ENCODE data around the gene ASCC3. TPM values are rescaled to one million over a fixed set of nuclear protein-coding genes. Genes with fewer than 3 reads are reported as not detected.

The ASCC3 gene
- total and polyA plus RNA-seq, 2 of the 4 experiments (the other 2 are of a cell fraction): 25.8 to 104 TPM

GRCh38 chr6:100575921-100576320, 305.2 kb downstream of the ASCC3 start:
- no peaks in the 10 kb centered on the region for H4K20me1 ChIP-seq (ENCODE audit: insufficient read depth, low read length)
- no peak overlapping the region for H2AK9ac ChIP-seq (replicated peaks; ENCODE audit: low read depth, low read length, poor library complexity)
- H3K18ac ChIP-seq (ENCODE audit: low read depth, low read length): no peak overlapping the region
- H2BK120ac ChIP-seq (ENCODE audit: low read depth, low read length): no peak overlapping the region
- ChIA-PET CTCF (no interaction called here), POLR2A (ENCODE audit: unreplicated experiment) (no interaction called here)
- DNase-seq (no peak), ATAC-seq (ENCODE audit: low read depth) (no peak)
- H3K23ac ChIP-seq (ENCODE audit: low read depth, low read length): no peak overlapping the region
- TF ChIP-seq MAZ (IDR thresholded peaks at IDR 0.05; ENCODE audit: borderline replicate concordance, low read depth, low read length): no peak
- TF ChIP-seq RCOR1 (IDR thresholded peaks at IDR 0.05; ENCODE audit: insufficient replicate concordance, low read length): no peak
- TF ChIP-seq CTCF (conservative IDR thresholded peaks at IDR 0.05; ENCODE audit: low read depth, low read length): no peak
- no peak for TF ChIP-seq MAFK (IDR thresholded peaks at IDR 0.05; ENCODE audit: low read depth, low read length)
- TF ChIP-seq CHD1 (IDR thresholded peaks at IDR 0.05; ENCODE audit: low read depth, low read length): no peak
- no peak for TF ChIP-seq CEBPB (IDR thresholded peaks at IDR 0.05; ENCODE audit: low read depth, low read length)
- TF ChIP-seq NFE2L2 (IDR thresholded peaks at IDR 0.05; ENCODE audit: low read depth, low read length): no peak
- no peak for TF ChIP-seq FOS (IDR thresholded peaks at IDR 0.05; ENCODE audit: low read depth, low read length)
- TF ChIP-seq BHLHE40 (IDR thresholded peaks at IDR 0.05; ENCODE audit: low read depth, low read length): no peak
- TF ChIP-seq RAD21 (IDR thresholded peaks at IDR 0.05; ENCODE audit: low read length): no peak
- TF ChIP-seq RFX5 (IDR thresholded peaks at IDR 0.05; ENCODE audit: low read depth, low read length): no peak
- TF ChIP-seq SMC3 (IDR thresholded peaks at IDR 0.05; ENCODE audit: low read depth, low read length): no peak
- no peak for TF ChIP-seq USF2 (IDR thresholded peaks at IDR 0.05; ENCODE audit: low read depth, low read length)
- TF ChIP-seq ELK1 (IDR thresholded peaks at IDR 0.05; ENCODE audit: borderline replicate concordance, low read depth, low read length): no peak
- no peaks in the 10 kb centered on the region for H3K9me1 ChIP-seq (ENCODE audit: insufficient read depth, low read length)
- H2AFZ ChIP-seq (replicated peaks; ENCODE audit: low read length, poor library complexity): no peak overlapping the region
- in situ Hi-C loops (cut with MboI; ENCODE audit: low sequenced_read_pairs): no loop called here
- H3K4me1 ChIP-seq (ENCODE audit: control insufficient read depth, insufficient read depth, low read length): no peaks in the 10 kb centered on the region
- no peak overlapping the region for H3K56ac ChIP-seq (ENCODE audit: extremely low read depth, insufficient read depth, low read length)
- H2BK15ac ChIP-seq (ENCODE audit: low read depth, low read length): no peak overlapping the region
- no peak overlapping the region for H3K4me3 ChIP-seq (ENCODE audit: insufficient read depth, low read depth, low read length)
- no peak overlapping the region for H2AK5ac ChIP-seq (ENCODE audit: low read depth, low read length)
- H2BK5ac ChIP-seq (ENCODE audit: low read depth, low read length, poor library complexity, severe bottlenecking): no peak overlapping the region
- no peak overlapping the region for H3K14ac ChIP-seq (replicated peaks; ENCODE audit: low read depth, low read length)
- H4K91ac ChIP-seq (ENCODE audit: insufficient read depth, low read depth, low read length): no peak overlapping the region
- WGBS, 2 experiments (ENCODE audit: extremely low coverage in 2 of 2, insufficient read length in 1 of 2): no CpG with 5 or more reads among the region's 4 CpGs
- no peak overlapping the region for H4K5ac ChIP-seq (ENCODE audit: low read depth, low read length)
- dilution Hi-C loops (cut with HindIII; ENCODE audit: low sequenced_read_pairs, unreplicated experiment): no loop called here
- H3K27me3 ChIP-seq (ENCODE audit: control insufficient read depth, insufficient read depth, low read length): no peaks in the 10 kb centered on the region
- no peaks in the 10 kb centered on the region for H3K9me3 ChIP-seq (ENCODE audit: control insufficient read depth, insufficient read depth, low read length)
- no peak overlapping the region for H3K4ac ChIP-seq (ENCODE audit: low read depth, low read length)
- peaks cover 3% of the 10 kb centered on the region for H3K36me3 ChIP-seq (ENCODE audit: control insufficient read depth, insufficient read depth, low read length)
- no peak overlapping the region for H4K8ac ChIP-seq (ENCODE audit: low read depth in 2 of 2, low read length in 2 of 2)
- H3K79me1 ChIP-seq (ENCODE audit: low read depth in 1 of 2, low read length in 2 of 2): no peaks in the 10 kb centered on the region
- H3K9ac ChIP-seq (ENCODE audit: low read depth, low read length): no peak overlapping the region
- no peak overlapping the region for H3K27ac ChIP-seq (ENCODE audit: insufficient read depth, low read length)
- no TSS peak for BruUV-seq (replicated peaks)
- intact Hi-C loops (cut with micrococcal nuclease): no loop called here
- no peak overlapping the region for H3K4me2 ChIP-seq (ENCODE audit: low read depth, low read length)
- no peak overlapping the region for H2BK20ac ChIP-seq (ENCODE audit: low read depth, low read length)
